ENCODE results near the gene HSPA4L. TPM values are rescaled to one million over a fixed set of nuclear protein-coding genes. Genes with fewer than 3 reads are reported as not detected.

The HSPA4L gene
- total and polyA plus RNA-seq, 3 donors from 2014 or later: 53.1 to 151 (median 132) TPM

GRCh38 chr4:127844601-127845116 is 62.5 kb downstream of the HSPA4L start:
- Histone ChIP-seq H3K9me3 (no peaks in the 10 kb centered on the region), H3K27ac (no peak overlapping the region), H3K36me3 (ENCODE audit: low read depth, missing control alignments) (no peaks in the 10 kb centered on the region), H3K4me1 (no peaks in the 10 kb centered on the region), H3K27me3 (no peaks in the 10 kb centered on the region), H3K4me3 (no peak overlapping the region)
- TF ChIP-seq, protein P1, sequence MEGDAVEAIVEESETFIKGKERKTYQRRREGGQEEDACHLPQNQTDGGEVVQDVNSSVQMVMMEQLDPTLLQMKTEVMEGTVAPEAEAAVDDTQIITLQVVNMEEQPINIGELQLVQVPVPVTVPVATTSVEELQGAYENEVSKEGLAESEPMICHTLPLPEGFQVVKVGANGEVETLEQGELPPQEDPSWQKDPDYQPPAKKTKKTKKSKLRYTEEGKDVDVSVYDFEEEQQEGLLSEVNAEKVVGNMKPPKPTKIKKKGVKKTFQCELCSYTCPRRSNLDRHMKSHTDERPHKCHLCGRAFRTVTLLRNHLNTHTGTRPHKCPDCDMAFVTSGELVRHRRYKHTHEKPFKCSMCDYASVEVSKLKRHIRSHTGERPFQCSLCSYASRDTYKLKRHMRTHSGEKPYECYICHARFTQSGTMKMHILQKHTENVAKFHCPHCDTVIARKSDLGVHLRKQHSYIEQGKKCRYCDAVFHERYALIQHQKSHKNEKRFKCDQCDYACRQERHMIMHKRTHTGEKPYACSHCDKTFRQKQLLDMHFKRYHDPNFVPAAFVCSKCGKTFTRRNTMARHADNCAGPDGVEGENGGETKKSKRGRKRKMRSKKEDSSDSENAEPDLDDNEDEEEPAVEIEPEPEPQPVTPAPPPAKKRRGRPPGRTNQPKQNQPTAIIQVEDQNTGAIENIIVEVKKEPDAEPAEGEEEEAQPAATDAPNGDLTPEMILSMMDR (IDR thresholded peaks at IDR 0.05): no peak
- TF ChIP-seq POLR2A (IDR thresholded peaks at IDR 0.05): no peak
- DNase-seq: no peak
- intact Hi-C loops (cut with DNase I; ENCODE audit: low total_unique reads): no loop called here
- 66 to 67% methylated on average over 5 of the region's 5 CpGs for WGBS, 2 donors

DNA sequence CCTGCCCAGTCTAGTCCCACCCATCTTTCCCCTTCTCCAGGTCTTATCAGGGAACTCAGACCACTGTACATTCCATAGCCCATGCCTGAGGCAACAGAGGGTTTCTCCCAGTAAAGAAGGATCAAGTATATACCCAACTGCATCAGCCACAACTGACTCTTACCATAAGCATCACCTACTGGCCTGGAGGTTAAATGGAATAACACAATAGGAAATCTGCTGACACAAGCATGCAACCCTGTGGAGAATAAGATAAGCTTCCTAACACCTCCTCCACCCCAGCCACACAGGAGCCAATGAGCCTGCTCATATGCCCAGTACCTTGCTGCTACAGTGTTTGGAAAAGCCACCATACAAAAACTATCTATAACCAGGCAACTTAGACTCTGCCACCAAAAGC is 63.9 kb downstream of the HSPA4L start:
- intact Hi-C loops (cut with DNase I; ENCODE audit: low total_unique reads): no loop called here
- H3K27me3 ChIP-seq: no peaks in the 10 kb centered on the region
- no peaks in the 10 kb centered on the region for H3K36me3 ChIP-seq (ENCODE audit: low read depth, missing control alignments)
- no peaks in the 10 kb centered on the region for H3K4me1 ChIP-seq
- no peak overlapping the region for H3K27ac ChIP-seq
- DNase-seq: no peak
- TF ChIP-seq POLR2A (IDR thresholded peaks at IDR 0.05): no peak
- TF ChIP-seq, protein P1 (IDR thresholded peaks at IDR 0.05): no peak
- H3K9me3 ChIP-seq: no peaks in the 10 kb centered on the region
- no peak overlapping the region for H3K4me3 ChIP-seq

DNA sequence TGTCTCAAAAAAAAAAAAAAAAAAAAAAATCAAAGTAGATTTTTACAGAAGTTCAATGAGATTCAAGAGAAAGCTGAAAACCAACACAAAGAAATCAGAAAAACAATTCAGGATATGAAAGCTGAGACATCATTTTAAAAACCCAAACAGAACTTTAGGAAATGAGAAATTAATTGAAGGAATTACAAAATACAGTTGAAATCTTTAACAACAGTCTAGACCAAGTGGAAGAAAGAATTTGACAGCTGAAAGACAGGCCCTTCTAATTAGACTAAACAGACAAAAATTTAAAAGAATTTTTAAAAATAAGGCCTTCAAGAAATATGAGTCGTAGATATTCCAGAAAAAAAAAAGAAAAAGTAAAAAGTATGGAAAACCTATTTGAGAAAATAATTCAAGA is 64.6 kb downstream of the HSPA4L start:
- DNase-seq: no peak
- Histone ChIP-seq H3K36me3 (ENCODE audit: low read depth, missing control alignments) (no peaks in the 10 kb centered on the region), H3K27me3 (no peaks in the 10 kb centered on the region), H3K27ac (no peak overlapping the region), H3K4me3 (no peak overlapping the region), H3K9me3 (no peaks in the 10 kb centered on the region), H3K4me1 (no peaks in the 10 kb centered on the region)
- 88 to 92% methylated on average over 1 of the region's 1 CpG for WGBS, 2 donors
- intact Hi-C loops (cut with DNase I; ENCODE audit: low total_unique reads): no loop called here
- TF ChIP-seq, protein P1 (IDR thresholded peaks at IDR 0.05): no peak
- no peak for TF ChIP-seq POLR2A (IDR thresholded peaks at IDR 0.05)

DNA sequence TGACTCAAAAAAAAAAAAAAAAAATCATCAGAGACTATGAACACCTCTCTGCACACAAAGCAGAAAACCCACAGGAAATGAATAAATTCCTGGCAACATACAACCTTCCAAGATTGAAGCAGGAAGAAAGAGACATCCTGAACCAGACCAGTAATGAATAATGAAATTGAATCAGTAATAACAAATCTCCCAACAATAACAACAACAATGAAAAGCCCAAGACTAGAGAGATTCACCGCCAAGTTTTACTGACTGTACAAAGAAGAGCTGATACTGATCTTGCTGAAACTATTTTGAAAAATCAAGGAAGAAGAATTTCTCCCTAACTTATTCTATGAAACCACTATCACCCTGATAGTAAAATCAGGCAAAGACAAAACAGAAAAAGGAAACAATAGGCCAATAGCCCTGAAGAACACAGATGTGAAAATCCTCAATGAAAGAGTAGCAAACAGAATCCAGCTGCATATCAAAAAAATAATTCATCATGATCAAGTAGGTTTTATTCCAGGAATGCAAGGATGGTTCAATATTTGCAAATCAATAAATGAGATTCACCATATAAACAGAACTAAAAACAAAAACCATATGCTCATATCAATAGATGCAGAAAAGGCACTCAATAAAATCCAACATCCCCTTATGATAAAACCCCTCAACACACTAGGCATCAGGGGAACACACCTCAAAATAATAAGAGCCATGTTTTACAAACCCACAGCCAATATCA is 67.5 kb downstream of the HSPA4L start:
- Histone ChIP-seq H3K9me3 (no peaks in the 10 kb centered on the region), H3K4me3 (no peak overlapping the region), H3K36me3 (ENCODE audit: low read depth, missing control alignments) (no peaks in the 10 kb centered on the region), H3K27me3 (no peaks in the 10 kb centered on the region), H3K27ac (no peak overlapping the region), H3K4me1 (no peaks in the 10 kb centered on the region)
- DNase-seq: no peak
- TF ChIP-seq POLR2A (IDR thresholded peaks at IDR 0.05): no peak
- TF ChIP-seq, protein P1 (IDR thresholded peaks at IDR 0.05): no peak
- intact Hi-C loops (cut with DNase I; ENCODE audit: low total_unique reads): no loop called here
- WGBS, 2 donors: 91 to 100% methylated on average over 1 of the region's 1 CpG

DNA sequence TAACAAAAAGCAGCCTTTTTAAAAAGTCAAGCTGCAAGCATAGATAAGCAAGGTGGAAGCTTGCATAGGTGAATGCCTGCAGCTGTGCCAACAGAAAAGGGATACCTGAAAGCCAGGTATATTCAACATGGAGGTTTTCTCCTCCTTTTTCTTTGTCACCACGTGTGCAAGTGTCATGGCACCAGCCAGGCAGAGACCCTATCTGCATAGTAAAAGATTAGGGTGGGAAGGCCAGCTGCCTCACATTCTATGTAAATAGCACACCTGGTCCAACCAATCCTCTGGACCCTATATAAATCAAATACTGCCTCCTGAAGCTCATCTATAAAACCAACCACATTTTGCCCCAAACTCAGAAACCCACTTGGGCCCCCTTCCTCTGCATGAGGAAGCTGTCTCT is 70.5 kb downstream of the HSPA4L start:
- intact Hi-C loops (cut with DNase I; ENCODE audit: low total_unique reads): no loop called here
- Histone ChIP-seq H3K4me3 (no peak overlapping the region), H3K27me3 (no peaks in the 10 kb centered on the region), H3K9me3 (no peaks in the 10 kb centered on the region), H3K36me3 (ENCODE audit: low read depth, missing control alignments) (no peaks in the 10 kb centered on the region), H3K4me1 (no peaks in the 10 kb centered on the region), H3K27ac (no peak overlapping the region)
- DNase-seq: no peak
- WGBS, 2 donors: 22 to 58% methylated on average over 1 of the region's 1 CpG
- TF ChIP-seq, protein P1 (IDR thresholded peaks at IDR 0.05): no peak
- no peak for TF ChIP-seq POLR2A (IDR thresholded peaks at IDR 0.05)
